ENCODE results near the gene ACOT6. TPM values are rescaled to one million over a fixed set of nuclear protein-coding genes. Genes with fewer than 3 reads are reported as not detected.
"Not testable (repeated sequence)": the region's sequence is repeated elsewhere in the genome, so short reads cannot be mapped to it uniquely, and the experiment has no call there.

ACOT6 gene, protein sequence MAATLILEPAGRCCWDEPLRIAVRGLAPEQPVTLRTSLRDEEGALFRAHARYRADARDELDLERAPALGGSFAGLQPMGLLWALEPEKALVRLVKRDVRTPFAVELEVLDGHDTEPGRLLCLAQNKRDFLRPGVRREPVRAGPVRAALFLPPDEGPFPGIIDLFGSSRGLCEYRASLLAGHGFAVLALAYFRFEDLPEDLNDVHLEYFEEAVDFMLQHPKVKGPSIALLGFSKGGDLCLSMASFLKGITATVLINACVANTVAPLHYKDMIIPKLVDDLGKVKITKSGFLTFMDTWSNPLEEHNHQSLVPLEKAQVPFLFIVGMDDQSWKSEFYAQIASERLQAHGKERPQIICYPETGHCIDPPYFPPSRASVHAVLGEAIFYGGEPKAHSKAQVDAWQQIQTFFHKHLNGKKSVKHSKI
- total RNA-seq: not detected

DNA sequence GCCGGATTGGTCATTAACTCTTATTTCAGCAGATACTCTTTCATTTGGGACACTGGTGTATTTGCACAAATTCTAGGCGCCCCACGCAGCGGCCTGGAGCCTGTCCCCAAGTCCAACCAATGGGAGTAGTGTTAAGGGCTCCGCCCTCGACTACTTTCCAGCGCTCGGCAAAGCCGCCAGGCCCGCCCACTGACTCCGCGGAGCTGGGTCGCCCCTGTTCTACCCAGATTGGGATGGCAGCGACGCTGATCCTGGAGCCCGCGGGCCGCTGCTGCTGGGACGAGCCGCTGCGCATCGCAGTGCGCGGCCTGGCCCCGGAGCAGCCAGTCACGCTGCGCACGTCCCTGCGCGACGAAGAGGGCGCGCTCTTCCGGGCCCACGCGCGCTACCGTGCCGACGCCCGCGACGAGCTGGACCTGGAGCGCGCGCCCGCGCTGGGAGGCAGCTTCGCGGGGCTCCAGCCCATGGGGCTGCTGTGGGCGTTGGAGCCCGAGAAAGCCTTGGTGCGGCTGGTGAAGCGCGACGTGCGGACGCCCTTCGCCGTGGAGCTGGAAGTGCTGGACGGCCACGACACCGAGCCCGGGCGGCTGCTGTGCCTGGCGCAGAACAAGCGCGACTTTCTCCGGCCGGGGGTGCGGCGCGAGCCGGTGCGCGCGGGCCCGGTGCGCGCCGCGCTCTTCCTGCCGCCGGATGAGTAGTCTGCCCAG, at the start of gene ACOT6:
Gene ACOT6, plus strand, starts transcription at position 179 of the 707 bp plus-strand sequence. Its CDS starts 55 bp downstream, at position 234.
- Histone ChIP-seq H3K9me3 (ENCODE audit: low read depth, low read length) (no peaks in the 10 kb centered on the region), H3K4me3 (ENCODE audit: low read length) (peak within 1 kb of the TSS; percentile 51), H3K4me1 (ENCODE audit: insufficient read depth, low read length) (peaks cover 8% of the 10 kb centered on the region), H3K27me3 (ENCODE audit: insufficient read depth, low read length) (peaks cover 5% of the 10 kb centered on the region)

DNA sequence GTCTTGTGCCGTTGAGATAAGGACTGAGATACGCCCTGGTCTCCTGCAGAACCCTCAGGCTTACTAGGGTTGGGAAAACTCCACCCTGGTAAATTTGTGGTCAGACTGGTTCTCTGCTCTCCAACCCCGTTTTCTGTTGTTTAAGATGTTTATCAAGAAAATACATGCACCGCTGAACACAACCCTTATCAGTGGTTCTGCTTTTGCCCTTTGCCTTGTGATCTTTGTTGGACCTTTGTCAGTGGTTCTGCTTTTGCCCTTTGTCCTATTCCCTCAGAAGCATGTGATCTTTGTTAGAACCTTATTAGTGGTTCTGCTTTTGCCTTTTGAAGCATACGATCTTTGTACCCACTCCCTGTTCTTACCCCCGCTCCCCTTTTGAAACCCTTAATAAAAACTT, 49.6 kb upstream of the ACOT6 start:
- H3K9me3 ChIP-seq (ENCODE audit: low read depth, low read length); H3K27me3 ChIP-seq (ENCODE audit: insufficient read depth, low read length); H3K4me3 ChIP-seq (ENCODE audit: low read length): not testable (repeated sequence)
- peaks cover 15% of the 10 kb centered on the region for H3K4me1 ChIP-seq (ENCODE audit: insufficient read depth, low read length)

DNA sequence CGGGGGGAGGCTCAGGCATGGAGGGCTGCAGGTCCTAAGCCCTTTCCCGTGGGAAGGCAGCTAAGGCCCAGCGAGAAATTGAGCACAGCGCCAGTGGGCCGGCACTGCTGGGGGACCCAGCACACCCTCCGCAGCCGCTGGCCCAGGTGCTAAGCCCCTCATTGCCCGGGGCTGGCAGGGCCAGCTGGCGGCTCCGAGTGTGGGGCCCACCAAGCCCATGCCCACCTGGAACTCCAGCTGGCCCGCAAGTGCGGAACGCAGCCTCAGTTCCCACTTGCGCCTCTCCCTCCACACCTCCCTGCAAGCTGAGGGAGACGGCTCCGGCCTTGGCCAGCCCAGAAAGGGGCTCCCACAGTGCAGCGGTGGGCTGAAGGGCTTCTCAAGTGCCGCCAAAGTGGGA, 45.9 kb upstream of the ACOT6 start:
- H3K4me3 ChIP-seq (ENCODE audit: low read length); H3K9me3 ChIP-seq (ENCODE audit: low read depth, low read length); H3K27me3 ChIP-seq (ENCODE audit: insufficient read depth, low read length): not testable (repeated sequence)
- H3K4me1 ChIP-seq (ENCODE audit: insufficient read depth, low read length): peaks cover 33% of the 10 kb centered on the region

DNA sequence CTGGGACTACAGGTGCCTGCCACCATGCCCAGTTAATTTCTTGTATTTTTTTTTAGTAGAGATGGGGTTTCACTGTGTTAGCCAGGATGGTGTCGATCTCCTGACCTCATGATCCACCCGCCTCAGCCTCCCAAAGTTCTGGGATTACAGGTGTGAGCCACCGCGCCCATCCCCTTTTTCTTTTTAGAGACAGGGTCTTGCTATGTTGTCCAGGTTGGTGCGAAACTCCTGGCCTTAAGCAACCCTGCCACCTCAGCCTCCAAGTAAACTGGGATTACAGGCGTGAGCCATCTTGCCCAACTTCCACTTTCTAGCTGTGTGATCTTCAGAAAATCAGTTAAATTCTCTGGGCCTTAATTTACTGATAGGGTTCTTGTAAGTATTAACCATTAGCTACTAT, 45.4 kb upstream of the ACOT6 start:
- H3K4me3 ChIP-seq (ENCODE audit: low read length); H3K27me3 ChIP-seq (ENCODE audit: insufficient read depth, low read length); H3K9me3 ChIP-seq (ENCODE audit: low read depth, low read length): not testable (repeated sequence)
- peaks cover 33% of the 10 kb centered on the region for H3K4me1 ChIP-seq (ENCODE audit: insufficient read depth, low read length)

DNA sequence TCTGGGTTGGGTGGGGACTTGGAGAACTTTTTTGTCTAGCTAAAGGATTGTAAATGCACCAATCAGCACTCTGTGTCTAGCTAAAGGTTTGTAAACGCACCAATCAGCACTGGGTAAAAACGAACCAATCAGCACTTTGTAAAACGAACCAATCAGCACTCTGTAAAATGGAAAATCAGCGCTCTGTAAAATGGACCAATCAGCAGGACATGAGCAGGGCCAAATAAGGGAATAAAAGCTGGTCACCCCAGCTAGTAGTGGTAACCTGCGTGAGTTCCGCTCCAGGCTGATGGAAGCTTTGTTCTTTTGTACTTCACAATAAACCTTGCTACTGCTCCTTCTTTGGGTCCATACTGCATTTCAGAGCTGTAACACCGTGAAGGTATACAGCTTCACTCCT, 45.0 kb upstream of the ACOT6 start:
- Histone ChIP-seq H3K27me3 (ENCODE audit: insufficient read depth, low read length) (no peaks in the 10 kb centered on the region), H3K4me1 (ENCODE audit: insufficient read depth, low read length) (peaks cover 33% of the 10 kb centered on the region), H3K4me3 (ENCODE audit: low read length) (no peak overlapping the region), H3K9me3 (ENCODE audit: low read depth, low read length) (no peaks in the 10 kb centered on the region)

DNA sequence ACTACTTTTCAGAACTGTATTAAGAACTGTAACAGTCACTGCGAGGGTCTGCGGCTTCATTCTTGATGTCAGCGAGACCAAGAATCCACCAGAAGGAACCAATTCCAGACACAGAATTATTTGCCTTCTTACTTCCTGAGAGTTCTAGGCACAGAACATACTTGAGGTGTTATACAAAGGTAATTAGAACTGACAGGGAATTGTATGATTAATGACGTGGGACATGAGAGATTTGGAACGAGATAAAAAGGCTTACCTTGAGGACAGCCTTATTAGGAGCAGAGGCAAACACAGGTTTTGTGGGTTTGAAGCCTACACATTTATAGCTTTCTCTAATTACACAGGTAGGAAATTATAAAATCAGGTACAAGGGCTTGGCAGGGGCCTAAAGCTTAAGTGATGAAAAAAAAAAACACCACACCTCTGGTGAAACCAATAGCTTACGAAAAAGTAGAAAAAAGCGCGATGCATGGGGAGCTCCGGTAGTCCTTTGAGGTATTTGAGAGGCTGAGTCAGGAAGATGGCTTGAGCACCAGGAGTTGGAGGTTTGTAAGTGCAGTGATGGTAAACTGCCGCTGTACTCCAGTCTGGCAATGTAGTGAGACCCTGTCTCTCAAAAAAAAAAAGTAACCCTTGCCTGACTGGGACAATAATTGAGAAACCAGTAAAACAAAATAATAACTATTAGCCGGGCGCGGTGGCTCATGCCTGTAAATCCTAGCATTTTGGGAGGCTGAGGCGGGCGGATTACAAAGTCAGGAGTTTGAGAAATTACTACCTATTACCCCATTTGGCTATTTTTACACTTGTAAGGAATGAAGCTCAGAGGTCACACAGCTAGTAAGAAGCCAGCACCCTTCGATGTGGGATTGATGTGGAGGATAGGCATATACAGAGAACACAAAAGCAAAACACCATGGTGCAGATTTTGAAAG, 44.1 kb upstream of the ACOT6 start:
- Histone ChIP-seq H3K27me3 (ENCODE audit: insufficient read depth, low read length) (no peaks in the 10 kb centered on the region), H3K4me1 (ENCODE audit: insufficient read depth, low read length) (peaks cover 33% of the 10 kb centered on the region), H3K4me3 (ENCODE audit: low read length) (peak overlapping the region; percentile 52), H3K9me3 (ENCODE audit: low read depth, low read length) (no peaks in the 10 kb centered on the region)

DNA sequence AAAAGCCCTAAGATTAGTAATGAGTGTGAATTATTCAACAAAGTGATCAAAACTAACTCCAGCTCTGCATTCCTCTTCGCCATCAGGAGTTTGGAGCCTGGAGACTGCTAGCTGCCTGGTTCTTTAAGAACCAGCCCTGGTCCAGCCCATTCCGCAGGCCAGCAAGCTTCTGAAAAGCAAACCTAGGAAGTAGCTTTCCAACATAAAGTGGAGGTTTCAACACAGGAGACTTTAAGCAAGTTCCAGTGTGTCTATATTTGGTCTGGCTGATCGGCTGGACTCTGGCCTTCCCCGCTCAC, 43.5 kb upstream of the ACOT6 start:
- not testable (repeated sequence) for H3K27me3 ChIP-seq (ENCODE audit: insufficient read depth, low read length); H3K9me3 ChIP-seq (ENCODE audit: low read depth, low read length)
- Histone ChIP-seq H3K4me3 (ENCODE audit: low read length) (peak overlapping the region; percentile 52), H3K4me1 (ENCODE audit: insufficient read depth, low read length) (peaks cover 33% of the 10 kb centered on the region)

DNA sequence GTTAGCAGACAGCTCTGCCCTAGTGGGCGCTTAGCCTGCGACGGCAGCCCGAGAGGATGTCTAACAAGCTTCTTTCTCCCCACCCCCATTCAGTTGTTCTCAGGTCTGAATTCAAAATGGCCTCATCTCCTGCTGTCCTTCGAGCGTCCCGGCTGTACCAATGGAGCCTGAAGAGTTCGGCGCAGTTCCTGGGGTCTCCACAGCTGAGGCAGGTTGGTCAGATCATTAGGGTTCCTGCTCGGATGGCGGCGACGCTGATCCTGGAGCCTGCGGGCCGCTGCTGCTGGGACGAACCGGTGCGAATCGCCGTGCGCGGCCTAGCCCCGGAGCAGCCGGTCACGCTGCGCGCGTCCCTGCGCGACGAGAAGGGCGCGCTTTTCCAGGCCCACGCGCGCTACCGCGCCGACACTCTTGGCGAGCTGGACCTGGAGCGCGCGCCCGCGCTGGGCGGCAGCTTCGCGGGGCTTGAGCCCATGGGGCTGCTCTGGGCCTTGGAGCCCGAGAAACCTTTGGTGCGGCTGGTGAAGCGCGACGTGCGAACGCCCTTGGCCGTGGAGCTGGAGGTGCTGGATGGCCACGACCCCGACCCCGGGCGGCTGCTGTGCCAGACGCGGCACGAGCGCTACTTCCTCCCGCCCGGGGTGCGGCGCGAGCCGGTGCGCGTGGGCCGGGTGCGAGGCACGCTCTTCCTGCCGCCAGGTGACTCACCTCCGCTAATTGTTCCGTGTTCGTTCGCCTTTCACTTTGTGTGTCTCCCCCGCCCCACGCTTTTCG, 42.9 kb upstream of the ACOT6 start, which contains the start of gene ACOT2:
Gene ACOT2, plus strand, starts transcription at position 29 of the 774 bp plus-strand sequence. Its CDS starts 28 bp downstream, at position 57.
- H3K4me3 ChIP-seq (ENCODE audit: low read length): peak within 1 kb of the TSS; percentile 52

DNA sequence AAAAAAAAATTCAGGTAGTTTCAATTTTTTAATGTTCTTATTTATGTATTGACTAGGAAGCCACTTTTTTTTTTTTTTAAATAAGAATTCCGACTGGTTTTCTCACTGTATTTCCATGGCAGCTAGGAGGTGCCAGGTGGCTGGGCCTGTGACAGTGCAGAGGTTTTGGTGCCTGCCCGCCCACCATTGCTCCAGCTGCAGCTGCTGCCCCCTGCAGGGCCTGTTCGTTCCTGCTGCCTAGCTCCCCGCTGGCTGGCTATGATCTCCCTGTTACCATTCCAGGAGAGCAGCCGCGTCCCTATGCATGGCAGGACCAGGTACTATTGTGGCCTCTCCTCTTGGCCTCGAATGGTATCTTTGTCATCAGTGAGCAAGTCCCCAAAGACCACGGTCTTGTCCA, 41.4 kb upstream of the ACOT6 start:
- peaks cover 33% of the 10 kb centered on the region for H3K4me1 ChIP-seq (ENCODE audit: insufficient read depth, low read length)
- H3K27me3 ChIP-seq (ENCODE audit: insufficient read depth, low read length); H3K4me3 ChIP-seq (ENCODE audit: low read length); H3K9me3 ChIP-seq (ENCODE audit: low read depth, low read length): not testable (repeated sequence)

More for the DNA sequence above, 42.9 kb upstream of the ACOT6 start, which contains the start of gene ACOT2:
- H3K9me3 ChIP-seq (ENCODE audit: low read depth, low read length); H3K27me3 ChIP-seq (ENCODE audit: insufficient read depth, low read length): not testable (repeated sequence)
- H3K4me1 ChIP-seq (ENCODE audit: insufficient read depth, low read length): peaks cover 33% of the 10 kb centered on the region

DNA sequence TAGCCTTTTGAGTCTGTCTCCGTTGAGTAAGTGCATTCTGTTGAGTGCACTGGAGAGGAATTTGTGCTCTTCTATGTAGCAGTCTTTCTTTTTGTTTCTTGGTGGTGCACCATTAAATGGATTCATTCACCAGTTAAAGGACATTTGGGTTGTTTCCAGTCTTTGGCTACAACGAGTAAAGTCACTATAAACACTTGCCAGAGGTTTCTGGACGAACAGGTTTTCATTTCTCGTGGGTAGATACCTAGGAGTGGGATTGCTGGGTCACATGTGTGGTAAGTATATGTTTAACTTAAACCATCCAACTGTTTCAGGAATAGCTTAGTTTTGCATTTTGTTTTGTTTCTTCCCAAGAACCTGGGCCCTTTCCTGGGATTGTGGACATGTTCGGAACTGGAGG, 39.3 kb upstream of the ACOT6 start:
- not testable (repeated sequence) for H3K4me3 ChIP-seq (ENCODE audit: low read length)

DNA sequence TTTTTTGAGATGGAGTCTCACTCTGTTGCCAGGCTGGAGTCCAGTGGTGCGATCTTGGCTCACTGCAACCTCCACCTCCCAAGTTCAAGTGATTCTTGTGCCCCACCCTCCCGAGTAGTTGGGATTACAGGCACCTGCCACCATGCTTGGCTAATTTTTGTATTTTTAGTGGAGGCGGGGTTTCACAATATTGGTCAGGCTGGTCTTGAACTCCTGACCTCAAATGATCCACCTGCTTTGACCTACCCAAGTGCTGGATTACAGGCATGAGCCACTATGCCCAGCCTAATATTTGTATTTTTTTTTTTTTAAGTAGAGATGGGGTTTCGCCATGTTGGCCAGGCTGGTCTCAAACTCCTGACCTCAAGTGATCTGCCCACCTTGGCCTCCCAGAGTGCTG, 38.6 kb upstream of the ACOT6 start:
- H3K4me1 ChIP-seq (ENCODE audit: insufficient read depth, low read length); H3K27me3 ChIP-seq (ENCODE audit: insufficient read depth, low read length); H3K9me3 ChIP-seq (ENCODE audit: low read depth, low read length); H3K4me3 ChIP-seq (ENCODE audit: low read length): not testable (repeated sequence)

More for the DNA sequence above, 39.3 kb upstream of the ACOT6 start:
- peaks cover 15% of the 10 kb centered on the region for H3K4me1 ChIP-seq (ENCODE audit: insufficient read depth, low read length)
- not testable (repeated sequence) for H3K9me3 ChIP-seq (ENCODE audit: low read depth, low read length); H3K27me3 ChIP-seq (ENCODE audit: insufficient read depth, low read length)

DNA sequence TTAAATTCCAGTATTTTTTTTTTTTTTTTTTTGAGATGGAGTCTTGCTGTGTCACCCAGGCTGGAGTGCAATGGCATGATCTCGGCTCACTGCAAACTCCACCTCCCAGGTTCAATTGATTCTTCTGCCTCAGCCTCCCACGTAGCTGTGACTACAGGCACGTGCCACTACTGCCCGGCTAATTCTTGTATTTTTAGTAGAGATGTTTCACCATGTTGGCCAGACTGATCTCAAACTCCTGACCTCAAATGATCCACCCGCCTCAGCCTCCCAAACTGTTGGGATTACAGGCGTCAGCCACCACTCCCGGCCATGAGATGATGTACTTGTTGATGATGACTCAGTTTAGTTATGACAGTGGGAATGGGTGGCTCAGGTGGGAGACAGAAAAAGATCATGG, 38.1 kb upstream of the ACOT6 start:
- not testable (repeated sequence) for H3K27me3 ChIP-seq (ENCODE audit: insufficient read depth, low read length); H3K4me3 ChIP-seq (ENCODE audit: low read length); H3K9me3 ChIP-seq (ENCODE audit: low read depth, low read length); H3K4me1 ChIP-seq (ENCODE audit: insufficient read depth, low read length)

DNA sequence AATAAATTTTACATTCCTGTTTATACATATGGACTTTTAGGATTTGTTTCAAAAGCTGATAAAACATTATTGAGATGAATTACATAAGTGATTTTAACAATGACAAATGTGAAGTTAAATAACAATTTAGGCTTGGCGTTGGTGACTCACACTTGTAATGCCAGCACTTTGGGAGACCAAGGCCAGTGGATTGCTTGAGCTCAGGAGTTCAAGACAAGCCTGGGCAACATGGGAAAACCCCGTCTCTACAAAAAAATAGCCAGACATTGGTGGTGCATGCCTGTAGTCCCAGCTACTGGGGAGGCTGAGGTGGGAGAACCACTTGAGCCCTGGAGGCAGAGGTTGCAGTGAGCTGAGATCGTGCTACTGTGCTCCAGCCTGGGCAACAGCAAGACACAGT, 35.9 kb upstream of the ACOT6 start:
- H3K9me3 ChIP-seq (ENCODE audit: low read depth, low read length): no peaks in the 10 kb centered on the region
- no peak overlapping the region for H3K4me3 ChIP-seq (ENCODE audit: low read length)
- no peaks in the 10 kb centered on the region for H3K27me3 ChIP-seq (ENCODE audit: insufficient read depth, low read length)
- no peaks in the 10 kb centered on the region for H3K4me1 ChIP-seq (ENCODE audit: insufficient read depth, low read length)

DNA sequence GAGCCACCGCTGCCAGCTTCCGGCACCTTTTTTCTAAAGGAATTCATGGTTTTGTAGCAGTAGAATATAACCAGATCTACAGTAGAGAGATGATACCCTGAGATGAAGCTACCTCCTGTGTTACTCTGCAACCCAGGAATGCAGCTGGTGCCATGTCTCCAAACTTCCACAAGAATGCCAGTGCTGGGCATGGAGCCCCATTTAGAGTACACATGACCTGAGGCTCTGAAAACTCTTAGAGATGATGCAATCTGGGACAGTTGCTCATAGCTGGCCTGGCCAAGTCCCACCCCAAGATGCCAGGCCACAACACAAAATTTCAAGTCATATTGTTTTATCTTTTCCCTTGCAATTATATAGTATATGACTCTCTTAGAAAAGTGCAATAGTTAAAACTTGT, 35.1 kb upstream of the ACOT6 start:
- not testable (repeated sequence) for H3K27me3 ChIP-seq (ENCODE audit: insufficient read depth, low read length); H3K4me1 ChIP-seq (ENCODE audit: insufficient read depth, low read length); H3K4me3 ChIP-seq (ENCODE audit: low read length); H3K9me3 ChIP-seq (ENCODE audit: low read depth, low read length)
